HG03469 (cell line): ENCODE measurements around the gene ASTN1.

Experiments used
- ATAC-seq: cut with Tn5 transposase; IDR thresholded peaks from one replicate; pipeline ENCODE4 v1.9.1; 2021; ENCODE audit warnings: mild to moderate bottlenecking, moderate library complexity, moderate number of reproducible peaks; ENCODE audit not compliant: unreplicated experiment

The ASTN1 gene

GRCh38 chr1:176938375-176938774 lies 226.1 kb downstream of the ASTN1 start:
- ATAC-seq: no peak

GRCh38 chr1:176934370-176934769 lies 230.1 kb downstream of the ASTN1 start:
- no peak for ATAC-seq

- no peak for ATAC-seq
Observed at GRCh38 chr1:176932114-176933104, 232.1 kb downstream of the ASTN1 start.

- ATAC-seq: no peak
Observed at GRCh38 chr1:176931526-176931925, 233.0 kb downstream of the ASTN1 start.

- ATAC-seq: no peak
Observed at GRCh38 chr1:176926330-176927086, 238.0 kb downstream of the ASTN1 start.

- no peak for ATAC-seq
Observed at GRCh38 chr1:176925223-176925622, 239.3 kb downstream of the ASTN1 start.

GRCh38 chr1:176923283-176923682 lies 241.2 kb downstream of the ASTN1 start:
- ATAC-seq: no peak

GRCh38 chr1:176919386-176920378 lies 244.8 kb downstream of the ASTN1 start:
- ATAC-seq: no peak

GRCh38 chr1:176905648-176906047 lies 258.9 kb downstream of the ASTN1 start:
- ATAC-seq: no peak

GRCh38 chr1:176904057-176904751 lies 260.3 kb downstream of the ASTN1 start:
- no peak for ATAC-seq

- no peak for ATAC-seq
Observed at GRCh38 chr1:176903474-176903873, 261.0 kb downstream of the ASTN1 start.

GRCh38 chr1:176899321-176899720 lies 265.2 kb downstream of the ASTN1 start:
- ATAC-seq: no peak

GRCh38 chr1:176897350-176898236 lies 266.9 kb downstream of the ASTN1 start:
- no peak for ATAC-seq

GRCh38 chr1:176896216-176896615 lies 268.3 kb downstream of the ASTN1 start:
- no peak for ATAC-seq

GRCh38 chr1:176894450-176894849 lies 270.1 kb downstream of the ASTN1 start:
- ATAC-seq: no peak

- no peak for ATAC-seq
Observed at GRCh38 chr1:176893625-176894352, 270.7 kb downstream of the ASTN1 start.

- no peak for ATAC-seq
Observed at GRCh38 chr1:176888471-176889032, 276.0 kb downstream of the ASTN1 start.

GRCh38 chr1:176885751-176886150 lies 278.8 kb downstream of the ASTN1 start:
- ATAC-seq: no peak
